T-helper 1 cell treated with Interleukin-12 subunit alpha and Interleukin-12 subunit beta and Interleukin-4 antibody, amounts not matched to agents 30 μg/mL and 1 μg/mL, for 36 hours (primary cell): ENCODE data around the gene ARHGAP26.
A peak's percentile ranks its signal among the peaks of the same experiment; 100 is the strongest.
"Not testable (repeated sequence)": the region's sequence is repeated elsewhere in the genome, so short reads cannot be mapped to it uniquely, and the experiment has no call there.

Experiments used
- H3K27ac Mint-ChIP-seq: one replicate; pipeline ENCODE4 v1.8.0; 2021; ENCODE audit warnings: mild to moderate bottlenecking, mixed read lengths
- H3K27me3 Mint-ChIP-seq: one replicate; pipeline ENCODE4 v1.8.0; 2021; ENCODE audit warnings: low read depth, mixed read lengths
- H3K36me3 Mint-ChIP-seq: one replicate; pipeline ENCODE4 v1.8.0; 2021; ENCODE audit warnings: low read depth, mixed read lengths
- H3K4me1 Mint-ChIP-seq: one replicate; pipeline ENCODE4 v1.8.0; 2021; ENCODE audit warnings: low read depth, mixed read lengths
- H3K4me3 Mint-ChIP-seq: one replicate; pipeline ENCODE4 v1.8.0; 2021; ENCODE audit warnings: mild to moderate bottlenecking, moderate library complexity, mixed read lengths
- H3K9me3 Mint-ChIP-seq: one replicate; pipeline ENCODE4 v1.8.0; 2021; ENCODE audit warnings: mixed read lengths

ARHGAP26 gene

DNA sequence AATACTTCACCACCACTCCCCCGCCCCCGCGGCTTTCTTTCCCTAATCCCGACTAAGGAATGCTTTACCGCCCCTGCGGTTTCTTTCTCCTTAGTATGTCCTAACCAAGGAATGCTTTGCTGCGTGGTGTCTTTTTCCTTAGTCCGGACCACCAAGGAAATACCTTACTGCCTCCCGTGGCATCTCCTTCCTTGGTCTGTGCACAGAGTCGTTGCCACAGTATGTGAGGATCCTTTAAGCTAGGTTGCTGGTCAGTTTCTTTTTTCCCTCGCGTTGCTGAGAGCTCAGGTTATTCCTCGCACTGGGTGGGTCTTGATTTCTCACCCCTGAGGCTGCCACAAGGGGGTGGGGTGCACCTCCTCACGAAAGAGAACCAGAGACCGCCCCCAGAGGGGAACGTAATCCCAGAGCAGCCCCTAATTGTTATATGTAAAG lies 323.9 kb downstream of the ARHGAP26 start:
- H3K36me3 Mint-ChIP-seq: peaks cover 2% of the 10 kb centered on the region
- H3K27ac Mint-ChIP-seq: no peak overlapping the region
- H3K4me3 Mint-ChIP-seq: no peak overlapping the region
- no peaks in the 10 kb centered on the region for H3K27me3 Mint-ChIP-seq
- peaks cover 12% of the 10 kb centered on the region for H3K4me1 Mint-ChIP-seq
- H3K9me3 Mint-ChIP-seq: no peaks in the 10 kb centered on the region

DNA sequence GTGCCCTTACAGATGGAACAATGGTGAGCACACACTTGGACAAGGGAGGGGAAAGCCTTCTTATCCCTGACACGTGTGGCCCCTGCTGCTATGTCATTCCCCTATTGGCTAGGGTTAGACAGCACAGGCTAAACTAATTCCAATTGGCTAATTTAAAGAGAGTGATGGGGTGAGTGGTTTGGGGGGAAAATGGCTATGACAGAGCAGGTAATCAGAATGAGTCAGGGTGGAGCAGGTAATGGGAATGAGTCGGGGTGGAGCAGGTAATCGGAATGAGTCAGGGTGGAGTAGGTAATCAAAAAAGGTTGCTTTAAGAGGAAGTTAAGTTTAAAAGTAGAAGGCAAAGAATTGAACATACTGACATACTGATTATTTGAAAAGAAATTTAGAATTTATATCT lies 324.4 kb downstream of the ARHGAP26 start:
- peaks cover 12% of the 10 kb centered on the region for H3K4me1 Mint-ChIP-seq
- H3K27me3 Mint-ChIP-seq, H3K4me3 Mint-ChIP-seq, H3K9me3 Mint-ChIP-seq, H3K27ac Mint-ChIP-seq, H3K36me3 Mint-ChIP-seq: not testable (repeated sequence)

DNA sequence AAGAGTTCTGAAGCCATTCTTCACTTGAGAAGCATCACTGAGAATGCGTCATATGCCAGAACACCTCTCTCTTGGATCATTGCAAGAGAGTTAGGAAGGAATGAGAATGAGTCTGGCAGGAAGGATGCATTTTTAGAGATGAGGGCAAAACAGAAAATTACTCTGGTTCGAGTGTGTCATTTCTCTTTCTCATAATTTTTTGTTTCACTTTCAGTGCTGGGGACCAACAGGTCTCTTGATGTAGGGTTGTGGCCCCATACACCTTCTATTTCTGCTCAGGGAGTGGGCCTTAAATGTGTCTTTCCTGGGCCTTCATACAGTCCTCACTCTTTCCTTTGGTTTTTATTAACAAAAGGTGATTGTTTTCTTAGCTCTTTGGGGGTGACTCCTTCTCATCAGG lies 330.9 kb downstream of the ARHGAP26 start:
- H3K4me1 Mint-ChIP-seq: peaks cover 26% of the 10 kb centered on the region
- peak overlapping the region; percentile 87 for H3K27ac Mint-ChIP-seq
- peaks cover 6% of the 10 kb centered on the region for H3K36me3 Mint-ChIP-seq
- no peaks in the 10 kb centered on the region for H3K9me3 Mint-ChIP-seq
- H3K4me3 Mint-ChIP-seq: peak overlapping the region; percentile 59
- no peaks in the 10 kb centered on the region for H3K27me3 Mint-ChIP-seq

DNA sequence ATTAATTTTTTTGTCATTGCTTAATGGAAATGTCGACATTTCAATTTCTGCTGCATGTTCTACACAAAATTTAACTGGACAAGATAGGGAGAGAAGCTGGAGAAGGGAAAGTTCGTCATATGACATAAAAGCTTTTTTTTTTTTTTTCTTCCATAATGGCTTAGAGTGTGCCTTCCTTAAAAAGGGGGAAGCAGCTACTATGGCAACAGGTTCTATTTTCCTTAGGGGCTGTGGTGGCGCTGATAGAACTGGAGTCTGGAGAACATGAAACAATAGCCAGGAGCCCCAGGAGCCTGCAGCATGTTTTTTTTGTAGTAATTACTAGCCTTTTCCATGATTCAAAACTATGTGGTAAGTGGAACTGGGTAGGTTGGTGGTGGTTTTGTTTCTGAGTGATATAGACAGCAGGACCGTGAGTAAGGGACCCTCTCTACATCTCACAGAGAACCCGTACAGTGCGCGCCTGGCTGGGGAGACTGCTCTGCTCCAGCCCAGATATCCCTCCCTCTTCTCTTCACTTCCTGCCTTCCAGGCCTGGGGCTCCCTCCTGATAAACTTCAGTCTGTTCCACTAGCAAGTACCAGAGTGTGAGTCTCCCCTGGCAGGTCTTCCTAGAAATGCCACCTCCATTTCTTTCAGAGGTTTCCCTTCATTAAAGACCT lies 331.7 kb downstream of the ARHGAP26 start:
- Mint-ChIP-seq H3K27ac (peak overlapping the region; percentile 87), H3K4me1 (peaks cover 26% of the 10 kb centered on the region), H3K27me3 (no peaks in the 10 kb centered on the region), H3K4me3 (peak overlapping the region; percentile 59), H3K36me3 (peaks cover 4% of the 10 kb centered on the region), H3K9me3 (no peaks in the 10 kb centered on the region)

- Mint-ChIP-seq H3K9me3 (no peaks in the 10 kb centered on the region), H3K4me3 (no peak overlapping the region), H3K27ac (peak overlapping the region; percentile 43), H3K36me3 (peaks cover 4% of the 10 kb centered on the region), H3K4me1 (peaks cover 26% of the 10 kb centered on the region), H3K27me3 (no peaks in the 10 kb centered on the region)
Measured at GRCh38 chr5:143102411-143102810, 332.2 kb downstream of the ARHGAP26 start.

- H3K4me1 Mint-ChIP-seq: peaks cover 26% of the 10 kb centered on the region
- no peak overlapping the region for H3K4me3 Mint-ChIP-seq
- peaks cover 11% of the 10 kb centered on the region for H3K36me3 Mint-ChIP-seq
- no peaks in the 10 kb centered on the region for H3K9me3 Mint-ChIP-seq
- no peak overlapping the region for H3K27ac Mint-ChIP-seq
- no peaks in the 10 kb centered on the region for H3K27me3 Mint-ChIP-seq
Measured at GRCh38 chr5:143105216-143105905, 335.2 kb downstream of the ARHGAP26 start.

- Mint-ChIP-seq H3K4me3 (no peak overlapping the region), H3K36me3 (peaks cover 11% of the 10 kb centered on the region), H3K27ac (no peak overlapping the region), H3K27me3 (no peaks in the 10 kb centered on the region), H3K9me3 (no peaks in the 10 kb centered on the region), H3K4me1 (peaks cover 18% of the 10 kb centered on the region)
Measured at GRCh38 chr5:143106174-143106573, 336.0 kb downstream of the ARHGAP26 start.

- H3K36me3 Mint-ChIP-seq: peaks cover 11% of the 10 kb centered on the region
- H3K27ac Mint-ChIP-seq: no peak overlapping the region
- no peak overlapping the region for H3K4me3 Mint-ChIP-seq
- no peaks in the 10 kb centered on the region for H3K9me3 Mint-ChIP-seq
- peaks cover 9% of the 10 kb centered on the region for H3K4me1 Mint-ChIP-seq
- no peaks in the 10 kb centered on the region for H3K27me3 Mint-ChIP-seq
Measured at GRCh38 chr5:143108498-143109128, 338.4 kb downstream of the ARHGAP26 start.

DNA sequence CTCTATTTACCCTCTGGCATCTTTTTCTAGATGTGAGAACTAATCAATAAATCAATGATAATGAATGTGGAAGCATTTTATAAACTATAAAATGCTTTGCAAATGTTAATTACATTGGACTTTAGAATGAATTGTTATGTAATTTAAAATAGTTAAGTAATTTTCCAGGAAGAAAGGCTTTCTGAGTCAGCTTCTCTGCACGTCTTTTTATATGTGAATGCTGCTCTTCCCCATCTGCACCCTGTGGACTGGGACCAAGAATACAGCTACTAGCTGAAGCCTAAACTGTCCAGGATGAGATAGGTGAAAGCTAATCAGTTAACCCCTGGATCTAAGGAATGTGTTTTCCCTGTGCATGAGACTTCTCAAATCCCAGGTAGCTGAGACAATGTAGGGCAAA lies 340.4 kb downstream of the ARHGAP26 start:
- Mint-ChIP-seq H3K4me3 (no peak overlapping the region), H3K9me3 (no peaks in the 10 kb centered on the region), H3K36me3 (peaks cover 11% of the 10 kb centered on the region), H3K4me1 (peaks cover 13% of the 10 kb centered on the region), H3K27ac (no peak overlapping the region), H3K27me3 (no peaks in the 10 kb centered on the region)

DNA sequence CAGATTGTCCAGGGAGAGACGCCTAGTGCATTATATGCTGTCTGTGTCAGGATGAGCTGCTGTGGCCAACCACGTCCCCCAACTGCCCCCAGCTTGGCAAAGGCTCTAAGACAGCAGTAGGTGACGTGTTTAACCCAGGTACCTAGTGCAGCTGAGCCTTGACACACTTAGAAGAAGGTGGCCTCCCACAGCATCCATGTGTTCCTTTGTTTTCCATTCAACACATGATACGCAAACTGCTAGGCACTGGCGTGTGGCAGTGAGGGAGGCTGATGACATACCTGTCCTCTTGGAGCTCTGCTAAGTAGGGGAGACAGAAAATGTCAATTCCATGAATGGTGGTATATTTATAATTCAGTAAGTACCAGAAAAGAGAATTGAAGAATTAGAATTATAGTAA lies 341.6 kb downstream of the ARHGAP26 start:
- Mint-ChIP-seq H3K27ac (no peak overlapping the region), H3K9me3 (no peaks in the 10 kb centered on the region), H3K36me3 (peaks cover 11% of the 10 kb centered on the region), H3K4me3 (no peak overlapping the region), H3K4me1 (peaks cover 9% of the 10 kb centered on the region), H3K27me3 (no peaks in the 10 kb centered on the region)

DNA sequence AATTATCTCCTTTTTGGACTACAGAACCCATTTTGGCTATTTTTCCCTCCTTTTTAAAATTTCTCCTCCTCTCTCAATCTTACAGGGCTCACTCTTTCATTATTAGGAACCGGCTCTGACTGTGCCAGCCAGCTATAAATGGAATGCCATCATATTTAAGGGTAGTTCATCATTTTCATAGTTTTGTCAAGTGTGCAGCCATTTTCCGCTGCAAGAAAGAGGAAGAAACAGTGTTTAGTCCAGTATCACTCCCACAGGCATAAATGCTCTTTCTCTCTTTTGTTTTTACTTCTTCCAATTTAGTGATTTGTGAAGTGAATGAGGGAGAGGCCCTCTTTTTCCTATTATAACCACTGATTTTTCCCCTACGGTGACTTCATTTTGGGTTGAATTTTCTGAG lies 343.3 kb downstream of the ARHGAP26 start:
- H3K36me3 Mint-ChIP-seq: peaks cover 8% of the 10 kb centered on the region
- no peak overlapping the region for H3K27ac Mint-ChIP-seq
- H3K4me3 Mint-ChIP-seq: no peak overlapping the region
- peaks cover 12% of the 10 kb centered on the region for H3K4me1 Mint-ChIP-seq
- no peaks in the 10 kb centered on the region for H3K27me3 Mint-ChIP-seq
- no peaks in the 10 kb centered on the region for H3K9me3 Mint-ChIP-seq

DNA sequence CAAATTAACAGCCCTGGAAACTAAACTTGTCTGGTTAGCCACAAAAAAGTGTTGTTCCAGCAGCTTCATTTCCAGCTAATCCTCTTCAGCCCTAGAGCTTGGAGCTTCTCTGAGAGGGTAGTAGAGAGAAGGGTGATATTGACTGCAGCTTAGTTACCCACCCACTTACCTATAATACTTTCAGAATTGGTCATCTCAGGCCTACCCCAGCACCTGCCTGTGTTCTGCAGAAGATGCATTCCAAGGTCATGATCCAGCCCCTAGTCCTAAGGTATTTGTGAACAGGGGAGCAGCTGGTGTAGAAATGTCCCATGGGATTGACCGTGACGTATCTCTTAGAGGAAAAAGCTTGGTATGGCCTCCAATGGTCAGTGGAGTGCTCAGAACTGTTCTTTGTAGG lies 344.3 kb downstream of the ARHGAP26 start:
- H3K4me1 Mint-ChIP-seq: peaks cover 19% of the 10 kb centered on the region
- H3K27me3 Mint-ChIP-seq: no peaks in the 10 kb centered on the region
- H3K4me3 Mint-ChIP-seq: no peak overlapping the region
- no peaks in the 10 kb centered on the region for H3K9me3 Mint-ChIP-seq
- H3K36me3 Mint-ChIP-seq: peaks cover 8% of the 10 kb centered on the region
- no peak overlapping the region for H3K27ac Mint-ChIP-seq

GRCh38 chr5:143115381-143115780 lies 345.2 kb downstream of the ARHGAP26 start:
- H3K4me3 Mint-ChIP-seq: no peak overlapping the region
- H3K4me1 Mint-ChIP-seq: peaks cover 19% of the 10 kb centered on the region
- H3K36me3 Mint-ChIP-seq: peaks cover 4% of the 10 kb centered on the region
- H3K27me3 Mint-ChIP-seq: no peaks in the 10 kb centered on the region
- H3K27ac Mint-ChIP-seq: no peak overlapping the region
- no peaks in the 10 kb centered on the region for H3K9me3 Mint-ChIP-seq

- no peaks in the 10 kb centered on the region for H3K27me3 Mint-ChIP-seq
- H3K4me3 Mint-ChIP-seq: no peak overlapping the region
- H3K36me3 Mint-ChIP-seq: peaks cover 9% of the 10 kb centered on the region
- H3K27ac Mint-ChIP-seq: no peak overlapping the region
- peaks cover 20% of the 10 kb centered on the region for H3K4me1 Mint-ChIP-seq
- no peaks in the 10 kb centered on the region for H3K9me3 Mint-ChIP-seq
Measured at GRCh38 chr5:143116814-143117213, 346.6 kb downstream of the ARHGAP26 start.

GRCh38 chr5:143117821-143118220 lies 347.6 kb downstream of the ARHGAP26 start:
- Mint-ChIP-seq H3K27me3 (no peaks in the 10 kb centered on the region), H3K36me3 (peaks cover 12% of the 10 kb centered on the region), H3K27ac (no peak overlapping the region), H3K4me1 (peaks cover 20% of the 10 kb centered on the region), H3K4me3 (no peak overlapping the region), H3K9me3 (no peaks in the 10 kb centered on the region)
